Neural cell (in vitro differentiated cells): Measurements from ENCODE around the gene DPEP2NB.

Experiments
- EZH2 ChIP-seq: fragments of 200-600, 300-800 bp; shearing (Covaris generic), sonication (generic); IDR thresholded peaks from 2 replicates; pipeline ENCODE4 v1.6.1; 2014; ENCODE audit warnings: antibody characterized with exemption, low read length, borderline replicate concordance, mild to moderate bottlenecking; ENCODE audit not compliant: insufficient read depth, poor library complexity, severe bottlenecking
- REST ChIP-seq: IDR thresholded peaks from 2 replicates; pipeline ENCODE4 v1.6.1; 2012; ENCODE audit warnings: borderline replicate concordance
- TF ChIP-seq, protein P1 (sequence below): fragments of 450-650 bp; IDR thresholded peaks from 2 replicates; pipeline ENCODE4 v1.5.1; 2014; ENCODE audit warnings: antibody characterized with exemption, mild to moderate bottlenecking, moderate library complexity; ENCODE audit not compliant: poor library complexity, severe bottlenecking

DNA sequence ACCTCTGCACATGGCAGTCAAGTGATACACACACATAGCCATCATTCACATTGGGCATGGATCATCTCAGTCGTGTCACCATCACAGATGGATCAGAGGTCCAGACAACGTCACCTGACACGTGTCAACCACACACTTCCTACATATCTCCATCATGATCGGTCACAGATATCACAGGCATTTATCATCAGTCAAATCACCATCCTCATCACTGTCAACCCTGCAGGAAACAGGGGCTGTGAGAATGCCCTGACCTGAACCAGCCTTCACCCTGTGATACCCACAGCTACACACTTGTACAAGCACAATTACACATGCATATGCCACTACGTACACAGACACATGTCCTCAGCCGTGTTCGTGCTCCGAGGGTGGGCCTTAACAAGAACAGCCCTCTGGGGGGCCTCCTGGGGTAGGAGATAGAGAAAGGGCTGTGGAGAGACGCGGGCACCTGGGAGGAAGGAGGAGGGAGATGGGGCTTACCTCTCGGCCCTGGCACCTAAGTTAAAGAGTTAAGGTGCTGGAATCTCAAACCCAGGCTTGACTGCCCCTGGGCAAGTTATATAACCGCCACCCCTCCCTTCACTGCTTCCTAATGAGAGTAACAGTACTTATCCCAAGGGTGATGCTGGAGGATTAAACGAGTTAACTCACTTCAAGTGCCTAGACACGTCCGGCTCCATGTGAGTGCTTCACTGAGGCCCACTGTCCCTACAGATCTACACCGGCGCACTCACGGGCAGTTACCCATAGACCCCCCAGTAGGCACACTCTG, 48.3 kb downstream of the DPEP2NB start:
- TF ChIP-seq REST, result no peak
- TF ChIP-seq EZH2, result no peak
- TF ChIP-seq, protein P1, sequence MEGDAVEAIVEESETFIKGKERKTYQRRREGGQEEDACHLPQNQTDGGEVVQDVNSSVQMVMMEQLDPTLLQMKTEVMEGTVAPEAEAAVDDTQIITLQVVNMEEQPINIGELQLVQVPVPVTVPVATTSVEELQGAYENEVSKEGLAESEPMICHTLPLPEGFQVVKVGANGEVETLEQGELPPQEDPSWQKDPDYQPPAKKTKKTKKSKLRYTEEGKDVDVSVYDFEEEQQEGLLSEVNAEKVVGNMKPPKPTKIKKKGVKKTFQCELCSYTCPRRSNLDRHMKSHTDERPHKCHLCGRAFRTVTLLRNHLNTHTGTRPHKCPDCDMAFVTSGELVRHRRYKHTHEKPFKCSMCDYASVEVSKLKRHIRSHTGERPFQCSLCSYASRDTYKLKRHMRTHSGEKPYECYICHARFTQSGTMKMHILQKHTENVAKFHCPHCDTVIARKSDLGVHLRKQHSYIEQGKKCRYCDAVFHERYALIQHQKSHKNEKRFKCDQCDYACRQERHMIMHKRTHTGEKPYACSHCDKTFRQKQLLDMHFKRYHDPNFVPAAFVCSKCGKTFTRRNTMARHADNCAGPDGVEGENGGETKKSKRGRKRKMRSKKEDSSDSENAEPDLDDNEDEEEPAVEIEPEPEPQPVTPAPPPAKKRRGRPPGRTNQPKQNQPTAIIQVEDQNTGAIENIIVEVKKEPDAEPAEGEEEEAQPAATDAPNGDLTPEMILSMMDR, result no peak
